HCT116 (cell line): ENCODE results near the gene ANKRD29. TPM values are rescaled to one million over a fixed set of nuclear protein-coding genes. Genes with fewer than 3 reads are reported as not detected.
A peak's percentile ranks its signal among the peaks of the same experiment; 100 is the strongest.

Experiments
- ATAC-seq: fragments of 200-7000 bp; cut with Tn5 transposase; 2 replicates; pipeline ENCODE4 v1.9.1; 2020; ENCODE audit warnings: mild to moderate bottlenecking, moderate library complexity
- BruUV-seq: library from RNA; stranded (reverse); fragments of 400-500 nt; replicated peaks from 2 replicates; lab custom pipeline; 2021; lab: Mats Ljungman, UMichigan
- CTCF ChIA-PET: fragments of 300-600 bp; sonication (Branson Sonifier 250); formaldehyde crosslinking; loops from one replicate; lab custom pipeline; 2021; ENCODE audit warnings: antibody characterized with exemption; lab: Charles Lee
- POLR2A ChIA-PET: fragments of 300-600, 350-600 bp; sonication (Branson Sonifier 250); formaldehyde crosslinking; loops from one replicate; lab custom pipeline; 2021; ENCODE audit warnings: antibody characterized with exemption; lab: Charles Lee
- RAD21 ChIA-PET, 2 experiments: fragments of 300-600 bp; sonication (Branson Sonifier 250); formaldehyde crosslinking; loops; one replicate each; lab custom pipeline; 2023; ENCODE audit warnings: low total read pairs in 2 of 2; ENCODE audit not compliant: uncharacterized antibody in 2 of 2, unreplicated experiment in 2 of 2, low non-redundant PET in 1 of 2; lab: Charles Lee
- DNase-seq: peaks from one replicate; pipeline ENCODE4 v3.0.0-alpha.2; 2010; ENCODE audit warnings: low read depth, low spot score
- H2AFZ ChIP-seq: fragments of 200-600 bp; shearing (Covaris generic), sonication (generic); 2 replicates; pipeline ENCODE4 v1.6.1; 2017; ENCODE audit warnings: low read depth, mixed run types, mixed read lengths, antibody characterized with exemption, low read length; ENCODE audit not compliant: poor library complexity, severe bottlenecking
- H3K27ac ChIP-seq: 2 replicates; pipeline ENCODE4 v1.5.1; 2012; ENCODE audit warnings: low read depth, low read length
- H3K27me3 ChIP-seq: fragments of 200-600 bp; sonication (generic); 2 replicates; pipeline ENCODE4 v1.6.1; 2016; ENCODE audit warnings: mixed run types, low read length, mixed read lengths; ENCODE audit not compliant: insufficient read depth
- H3K36me3 ChIP-seq, 2 experiments: fragments of 200-500 bp in 1 of 2; fragments of 200-600 bp in 1 of 2; sonication (Bioruptor generic) in 1 of 2; sonication (generic) in 1 of 2; 2 replicates each; pipeline versions ENCODE4 v1.5.1 to v1.6.1; 2014 to 2016; ENCODE audit warnings: low read length in 2 of 2, inconsistent platforms in 1 of 2, mixed read lengths in 1 of 2, mixed run types in 1 of 2; ENCODE audit not compliant: insufficient read depth in 2 of 2, control insufficient read depth in 1 of 2
- H3K4me1 ChIP-seq, 2 experiments: fragments of 200-600 bp in 1 of 2; sonication (generic) in 1 of 2; 2 replicates each; pipeline versions ENCODE4 v1.5.1 to v1.6.1; 2012 to 2017; ENCODE audit warnings: low read length in 2 of 2, inconsistent platforms in 1 of 2, mild to moderate bottlenecking in 1 of 2, mixed read lengths in 1 of 2, mixed run types in 1 of 2, moderate library complexity in 1 of 2; ENCODE audit not compliant: insufficient read depth in 2 of 2, control insufficient read depth in 1 of 2
- H3K4me2 ChIP-seq: fragments of 200-600 bp; sonication (generic); 2 replicates; pipeline ENCODE4 v1.6.1; 2017; ENCODE audit warnings: mixed run types, low read length, mixed read lengths
- H3K4me3 ChIP-seq, 2 experiments: fragments of 200-600 bp in 1 of 2; sonication (generic) in 1 of 2; replicated peaks in 1 of 2; 2 replicates each; pipeline ENCODE4 v1.5.1; 2011 to 2016; ENCODE audit warnings: low read length in 2 of 2, control low read depth in 1 of 2, low read depth in 1 of 2, mild to moderate bottlenecking in 1 of 2, mixed read lengths in 1 of 2, mixed run types in 1 of 2
- H3K79me2 ChIP-seq: fragments of 200-600 bp; sonication (generic); 2 replicates; pipeline ENCODE4 v1.6.1; 2017; ENCODE audit warnings: mild to moderate bottlenecking, mixed run types, low read length, moderate library complexity, mixed read lengths; ENCODE audit not compliant: insufficient read depth
- H3K9ac ChIP-seq: fragments of 200-600 bp; sonication (generic); 2 replicates; pipeline ENCODE4 v1.6.1; 2016; ENCODE audit warnings: low read length, mixed read lengths
- H3K9me2 ChIP-seq: fragments of 200-600 bp; sonication (generic), shearing (Covaris generic); 2 replicates; pipeline ENCODE4 v1.6.1; 2017; ENCODE audit warnings: mixed run types, mild to moderate bottlenecking, moderate library complexity; ENCODE audit not compliant: insufficient read depth
- H3K9me3 ChIP-seq, 2 experiments: fragments of 200-500 bp in 1 of 2; fragments of 200-600 bp in 1 of 2; sonication (Bioruptor generic) in 1 of 2; sonication (generic) in 1 of 2; 2 replicates each; pipeline ENCODE4 v1.6.1; 2014 to 2017; ENCODE audit warnings: low read length in 2 of 2, mixed read lengths in 2 of 2, inconsistent platforms in 1 of 2, low read depth in 1 of 2, mild to moderate bottlenecking in 1 of 2, mixed run types in 1 of 2, moderate library complexity in 1 of 2; ENCODE audit not compliant: control insufficient read depth in 1 of 2, insufficient read depth in 1 of 2
- H4K20me1 ChIP-seq: fragments of 200-600 bp; sonication (generic), shearing (Covaris generic); 2 replicates; pipeline ENCODE4 v1.6.1; 2017; ENCODE audit warnings: mixed run types, mild to moderate bottlenecking, moderate library complexity; ENCODE audit not compliant: insufficient read depth
- CEBPB ChIP-seq: IDR thresholded peaks from 2 replicates; pipeline ENCODE4 v1.6.1; 2012; ENCODE audit warnings: low read depth
- CTCF ChIP-seq, 3 experiments: fragments of 200-600 bp in 1 of 3; sonication (generic) in 1 of 3; IDR thresholded peaks in 2 of 3; conservative IDR thresholded peaks in 1 of 3; 2 replicates each; pipeline ENCODE4 v1.5.1; 2012 to 2017; ENCODE audit warnings: low read depth in 2 of 3, low read length in 2 of 3, antibody characterized with exemption in 1 of 3, borderline replicate concordance in 1 of 3, control low read depth in 1 of 3, mild to moderate bottlenecking in 1 of 3, mixed read lengths in 1 of 3, mixed run types in 1 of 3, moderate library complexity in 1 of 3; ENCODE audit not compliant: insufficient read depth in 1 of 3
- EGR1 ChIP-seq: IDR thresholded peaks from 2 replicates; pipeline ENCODE4 v1.6.1; 2012; ENCODE audit warnings: low read depth
- ELF1 ChIP-seq: IDR thresholded peaks from 2 replicates; pipeline ENCODE4 v1.6.1; 2012; ENCODE audit warnings: low read depth, borderline replicate concordance
- EZH2 ChIP-seq: fragments of 200-600 bp; sonication (generic); IDR thresholded peaks from 2 replicates; pipeline ENCODE4 v1.6.1; 2017; ENCODE audit warnings: antibody characterized with exemption, mixed run types
- EZH2phosphoT487 ChIP-seq: fragments of 200-600 bp; IDR thresholded peaks from 2 replicates; pipeline ENCODE4 v1.6.1; 2018; ENCODE audit warnings: antibody characterized with exemption, borderline replicate concordance
- FOSL1 ChIP-seq: IDR thresholded peaks from 2 replicates; pipeline ENCODE4 v1.6.1; 2012; ENCODE audit warnings: low read depth
- JUND ChIP-seq: IDR thresholded peaks from 2 replicates; pipeline ENCODE4 v1.6.1; 2012
- MAX ChIP-seq: IDR thresholded peaks from 2 replicates; pipeline ENCODE4 v1.6.1; 2012
- POLR2A ChIP-seq: IDR thresholded peaks from 2 replicates; pipeline ENCODE4 v1.7.0; 2011; ENCODE audit warnings: borderline replicate concordance; ENCODE audit not compliant: insufficient read depth, insufficient read length; ENCODE audit errors: extremely low read depth
- POLR2AphosphoS5 ChIP-seq: IDR thresholded peaks from 2 replicates; pipeline ENCODE4 v1.6.1; 2011; ENCODE audit warnings: mild to moderate bottlenecking, low read depth, low read length, moderate library complexity
- RAD21 ChIP-seq: IDR thresholded peaks from 2 replicates; pipeline ENCODE4 v1.6.1; 2012; ENCODE audit warnings: low read depth, mild to moderate bottlenecking
- REST ChIP-seq: IDR thresholded peaks from 2 replicates; pipeline ENCODE4 v1.6.1; 2012; ENCODE audit warnings: low read depth
- SIN3A ChIP-seq: IDR thresholded peaks from 2 replicates; pipeline ENCODE4 v1.6.1; 2012; ENCODE audit warnings: low read depth
- SP1 ChIP-seq: IDR thresholded peaks from 2 replicates; pipeline ENCODE4 v1.6.1; 2012; ENCODE audit warnings: low read depth
- SRF ChIP-seq: IDR thresholded peaks from 2 replicates; pipeline ENCODE4 v1.6.1; 2012; ENCODE audit warnings: low read depth
- TCF7L2 ChIP-seq: IDR thresholded peaks from 2 replicates; pipeline ENCODE4 v1.7.0; 2011; ENCODE audit warnings: borderline replicate concordance, inconsistent platforms; ENCODE audit not compliant: insufficient read depth, insufficient read length; ENCODE audit errors: extremely low read depth
- YY1 ChIP-seq: IDR thresholded peaks from 2 replicates; pipeline ENCODE4 v1.6.1; 2011; ENCODE audit warnings: low read length, low read depth, moderate library complexity, mild to moderate bottlenecking; ENCODE audit not compliant: insufficient replicate concordance; ENCODE audit errors: extremely low read depth
- ZBTB33 ChIP-seq: IDR thresholded peaks from 2 replicates; pipeline ENCODE4 v1.6.1; 2011; ENCODE audit warnings: mild to moderate bottlenecking, low read length, moderate library complexity; ENCODE audit not compliant: insufficient replicate concordance; ENCODE audit errors: extremely low read depth
- ZFX ChIP-seq: fragments of 450-650 bp; IDR thresholded peaks from 2 replicates; pipeline ENCODE4 v1.6.1; 2017
- intact Hi-C: fragments of 100-400 bp; cut with micrococcal nuclease; formaldehyde crosslinking; loops from 2 replicates; pipeline ENCODE4 v1.10.0; 2022
- total RNA-seq: library from RNA; stranded (reverse); gene quantifications from one replicate; pipeline ENCODE4 v1.2.1, GENCODE V29; 2021; ENCODE audit not compliant: unreplicated experiment

Gene ANKRD29
- total RNA-seq, 1 experiment from 2014 or later = 8.8 TPM

GRCh38 chr18:23627970-23628369 is 34.7 kb downstream of the ANKRD29 start:
- Histone ChIP-seq H3K9me2 (no peaks in the 10 kb centered on the region), H3K4me2 (peak overlapping the region; percentile 48), H3K4me3 (no peak overlapping the region), H3K36me3 (no peaks in the 10 kb centered on the region), H2AFZ (no peak overlapping the region), H3K27me3 (no peaks in the 10 kb centered on the region), H3K27ac (peak overlapping the region; percentile 30; the same call in 1 of the 2 replicates), H3K9me3 (no peaks in the 10 kb centered on the region)
- TF ChIP-seq EGR1 (no peak), SP1 (no peak), RAD21 (no peak), POLR2AphosphoS5 (no peak), YY1 (no peak), SRF (no peak), ZFX (no peak), FOSL1 (no peak), SIN3A (no peak), ZBTB33 (no peak), POLR2A (no peak), JUND (no peak), REST (no peak), EZH2 (no peak), MAX (no peak), TCF7L2 (no peak), CEBPB (no peak), ELF1 (no peak), CTCF (IDR thresholded peaks at IDR 0.05 in 2 of 3, conservative IDR thresholded peaks at IDR 0.05 in 1 of 3; ENCODE audit: borderline replicate concordance in 1 of 3, insufficient read depth in 1 of 3, low read depth in 2 of 3, low read length in 2 of 3) (no peak), EZH2phosphoT487 (no peak)
- TF ChIP-seq, all 23 proteins: peak for 0
- ATAC-seq = no peak
- BruUV-seq = no TSS peak
- no peaks in the 10 kb centered on the region for H3K79me2 ChIP-seq
- ChIA-PET POLR2A (interaction anchor here (1.7 kb wide), 1 partner anchor 11 kb away, joined by 4 read pairs; no protein-coding TSS in a partner anchor), CTCF (interaction anchor here (1.6 to 13.0 kb wide), 2 partner anchors 76 to 129 kb away, joined by 3 to 178 read pairs; no protein-coding TSS in a partner anchor), RAD21 (interaction anchor here (1.9 to 3.6 kb wide), 2 partner anchors 75 kb away, joined by 10 to 18 read pairs; no protein-coding TSS in a partner anchor)
- no peaks in the 10 kb centered on the region for H4K20me1 ChIP-seq
- H3K4me1 ChIP-seq = peaks cover 38 to 41% of the 10 kb centered on the region in 2 experiments
- DNase-seq = no peak
- H3K9ac ChIP-seq = no peak overlapping the region
- intact Hi-C loops = no loop called here
